ENCODE results near the gene ZNF366.

DNA sequence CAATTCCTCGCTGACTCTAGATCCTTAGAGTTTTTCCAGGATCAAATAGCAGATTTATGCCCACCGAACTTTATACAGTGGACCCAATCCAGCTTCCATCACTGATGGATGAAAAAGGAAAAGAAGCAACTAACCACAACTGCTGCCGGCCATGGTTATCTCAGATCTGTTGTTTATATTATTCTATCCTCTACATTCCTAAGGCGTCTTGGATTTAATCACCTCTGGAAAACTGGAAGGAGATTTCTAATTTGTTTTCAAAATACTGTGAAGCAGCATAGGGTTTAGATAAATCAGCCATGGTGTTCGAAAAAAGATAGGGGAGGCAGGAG is 663 bp upstream of the ZNF366 start:
- TF ChIP-seq, protein P1, sequence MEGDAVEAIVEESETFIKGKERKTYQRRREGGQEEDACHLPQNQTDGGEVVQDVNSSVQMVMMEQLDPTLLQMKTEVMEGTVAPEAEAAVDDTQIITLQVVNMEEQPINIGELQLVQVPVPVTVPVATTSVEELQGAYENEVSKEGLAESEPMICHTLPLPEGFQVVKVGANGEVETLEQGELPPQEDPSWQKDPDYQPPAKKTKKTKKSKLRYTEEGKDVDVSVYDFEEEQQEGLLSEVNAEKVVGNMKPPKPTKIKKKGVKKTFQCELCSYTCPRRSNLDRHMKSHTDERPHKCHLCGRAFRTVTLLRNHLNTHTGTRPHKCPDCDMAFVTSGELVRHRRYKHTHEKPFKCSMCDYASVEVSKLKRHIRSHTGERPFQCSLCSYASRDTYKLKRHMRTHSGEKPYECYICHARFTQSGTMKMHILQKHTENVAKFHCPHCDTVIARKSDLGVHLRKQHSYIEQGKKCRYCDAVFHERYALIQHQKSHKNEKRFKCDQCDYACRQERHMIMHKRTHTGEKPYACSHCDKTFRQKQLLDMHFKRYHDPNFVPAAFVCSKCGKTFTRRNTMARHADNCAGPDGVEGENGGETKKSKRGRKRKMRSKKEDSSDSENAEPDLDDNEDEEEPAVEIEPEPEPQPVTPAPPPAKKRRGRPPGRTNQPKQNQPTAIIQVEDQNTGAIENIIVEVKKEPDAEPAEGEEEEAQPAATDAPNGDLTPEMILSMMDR (IDR thresholded peaks at IDR 0.05), result no peak
- no peak for TF ChIP-seq POLR2A (IDR thresholded peaks at IDR 0.05)
- no peak for TF ChIP-seq EP300 (IDR thresholded peaks at IDR 0.05)
- no peak for TF ChIP-seq POLR2AphosphoS5 (IDR thresholded peaks at IDR 0.05)

All from stomach (tissue), 4 donors.